Choroid plexus epithelial cell (primary cell): ENCODE measurements around the gene MED13.
A peak's percentile ranks its signal among the peaks of the same experiment; 100 is the strongest.

Source experiments
- DNase-seq: peaks from one replicate; pipeline ENCODE4 v3.0.0-alpha.2; 2010; ENCODE audit warnings: low read depth
- H3K4me3 ChIP-seq: 2 replicates; pipeline ENCODE4 v1.5.1; 2011; ENCODE audit warnings: low read depth, mild to moderate bottlenecking, control low read depth, low read length, moderate library complexity
- CTCF ChIP-seq: conservative IDR thresholded peaks from 2 replicates; pipeline ENCODE4 v1.5.1; 2011; ENCODE audit warnings: low read depth, mild to moderate bottlenecking, control low read depth, inconsistent platforms, low read length, moderate library complexity

The MED13 gene

GRCh38 chr17:62070900-62071299 lies 5.8 kb upstream of the MED13 start:
- no peak for DNase-seq
- no peak overlapping the region for H3K4me3 ChIP-seq
- no peak for TF ChIP-seq CTCF

- TF ChIP-seq CTCF: no peak
- H3K4me3 ChIP-seq: no peak overlapping the region
- DNase-seq: no peak
These were observed 2.4 kb upstream of the MED13 start for GRCh38 chr17:62067165-62068145.

- TF ChIP-seq CTCF: peak; percentile 87
- H3K4me3 ChIP-seq: peak overlapping the region; percentile 99
- peak; percentile 99 for DNase-seq
These were observed 762 bp upstream of the MED13 start for GRCh38 chr17:62065611-62066468.

GRCh38 chr17:62064029-62064790 lies 868 bp downstream of the MED13 start:
- peak; percentile 51 for DNase-seq
- TF ChIP-seq CTCF: no peak
- peak overlapping the region; percentile 99 for H3K4me3 ChIP-seq

- peak overlapping the region; percentile 99 for H3K4me3 ChIP-seq
- no peak for DNase-seq
- TF ChIP-seq CTCF: no peak
These were observed 2.1 kb downstream of the MED13 start for GRCh38 chr17:62062944-62063343.

GRCh38 chr17:62062302-62062701 lies 2.8 kb downstream of the MED13 start:
- TF ChIP-seq CTCF: no peak
- H3K4me3 ChIP-seq: peak overlapping the region; percentile 99

More at GRCh38 chr17:62062302-62062701, 2.8 kb downstream of the MED13 start:
- DNase-seq: peak; percentile 29
